AG09319 (cell line): ENCODE measurements around the gene TRIM33.

Experiments used
- DNase-seq: peaks from one replicate; pipeline ENCODE4 v3.0.0-alpha.2; 2010; ENCODE audit warnings: low read depth; ENCODE audit errors: extremely low read depth
- CTCF ChIP-seq: IDR thresholded peaks from 2 replicates; pipeline ENCODE4 v1.5.1; 2011; ENCODE audit warnings: low read depth, mild to moderate bottlenecking, inconsistent platforms, low read length, moderate library complexity

The TRIM33 gene

GRCh38 chr1:114512595-114513280, 1.7 kb upstream of the TRIM33 start:
- no peak for DNase-seq
- no peak for TF ChIP-seq CTCF

GRCh38 chr1:114510274-114511031, 550 bp downstream of the TRIM33 start:
- no peak for TF ChIP-seq CTCF
- no peak for DNase-seq

- no peak for DNase-seq
- no peak for TF ChIP-seq CTCF
Observed at GRCh38 chr1:114509596-114510273, 1.3 kb downstream of the TRIM33 start.

GRCh38 chr1:114508386-114508898, 2.6 kb downstream of the TRIM33 start:
- no peak for TF ChIP-seq CTCF
- no peak for DNase-seq

GRCh38 chr1:114507513-114507912, 3.5 kb downstream of the TRIM33 start:
- no peak for TF ChIP-seq CTCF
- no peak for DNase-seq

GRCh38 chr1:114505148-114505561, 5.8 kb downstream of the TRIM33 start:
- TF ChIP-seq CTCF, result no peak
- no peak for DNase-seq
